Dedifferentiated amniotic fluid mesenchymal stem cell (primary cell): ENCODE data around the gene CCR5.
"Not testable (repeated sequence)": the region's sequence is repeated elsewhere in the genome, so short reads cannot be mapped to it uniquely, and the experiment has no call there.

Experiments used
- DNase-seq: peaks from one replicate; pipeline ENCODE4 v3.0.0-alpha.2; 2016; ENCODE audit errors: extremely low spot score

CCR5 gene

DNA sequence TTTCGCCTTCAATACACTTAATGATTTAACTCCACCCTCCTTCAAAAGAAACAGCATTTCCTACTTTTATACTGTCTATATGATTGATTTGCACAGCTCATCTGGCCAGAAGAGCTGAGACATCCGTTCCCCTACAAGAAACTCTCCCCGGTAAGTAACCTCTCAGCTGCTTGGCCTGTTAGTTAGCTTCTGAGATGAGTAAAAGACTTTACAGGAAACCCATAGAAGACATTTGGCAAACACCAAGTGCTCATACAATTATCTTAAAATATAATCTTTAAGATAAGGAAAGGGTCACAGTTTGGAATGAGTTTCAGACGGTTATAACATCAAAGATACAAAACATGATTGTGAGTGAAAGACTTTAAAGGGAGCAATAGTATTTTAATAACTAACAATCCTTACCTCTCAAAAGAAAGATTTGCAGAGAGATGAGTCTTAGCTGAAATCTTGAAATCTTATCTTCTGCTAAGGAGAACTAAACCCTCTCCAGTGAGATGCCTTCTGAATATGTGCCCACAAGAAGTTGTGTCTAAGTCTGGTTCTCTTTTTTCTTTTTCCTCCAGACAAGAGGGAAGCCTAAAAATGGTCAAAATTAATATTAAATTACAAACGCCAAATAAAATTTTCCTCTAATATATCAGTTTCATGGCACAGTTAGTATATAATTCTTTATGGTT is at the start of gene CCR5:
Gene CCR5, plus strand, starts transcription at position 108 of the 680 bp plus-strand sequence. CDS start 1,957 bp downstream, outside the sequence.
- DNase-seq: no peak

DNA sequence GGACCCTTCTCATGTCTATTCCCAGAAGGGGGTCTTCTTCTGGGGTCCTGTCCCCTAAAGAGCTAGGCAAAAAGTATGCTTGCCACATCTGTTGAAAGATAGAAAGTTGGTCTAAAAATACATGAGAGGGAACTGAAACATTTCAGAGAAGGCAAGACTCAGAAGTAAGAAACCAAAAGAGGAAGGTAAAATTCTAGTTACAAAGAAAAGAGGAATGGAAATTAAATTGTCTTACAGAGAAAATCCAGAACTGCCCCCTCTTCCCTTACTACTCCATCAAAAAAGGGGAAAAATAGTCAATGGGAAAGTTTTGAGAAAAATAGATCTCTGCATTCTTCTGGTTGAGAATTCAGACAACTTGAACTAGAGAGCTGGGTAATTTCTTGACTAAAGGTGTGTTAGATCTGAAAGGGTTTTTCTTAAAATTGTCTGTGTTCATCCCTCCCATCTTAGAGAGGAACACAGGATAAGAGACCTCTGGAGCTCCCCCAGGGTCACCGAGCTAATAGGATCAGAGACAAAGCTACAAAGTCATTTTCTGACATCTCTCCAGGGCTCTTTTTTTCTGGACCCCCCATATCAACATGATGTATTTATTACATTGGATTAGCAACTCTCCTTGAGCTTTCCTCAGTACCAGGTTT is 49.2 kb upstream of the CCR5 start:
- no peak for DNase-seq

DNA sequence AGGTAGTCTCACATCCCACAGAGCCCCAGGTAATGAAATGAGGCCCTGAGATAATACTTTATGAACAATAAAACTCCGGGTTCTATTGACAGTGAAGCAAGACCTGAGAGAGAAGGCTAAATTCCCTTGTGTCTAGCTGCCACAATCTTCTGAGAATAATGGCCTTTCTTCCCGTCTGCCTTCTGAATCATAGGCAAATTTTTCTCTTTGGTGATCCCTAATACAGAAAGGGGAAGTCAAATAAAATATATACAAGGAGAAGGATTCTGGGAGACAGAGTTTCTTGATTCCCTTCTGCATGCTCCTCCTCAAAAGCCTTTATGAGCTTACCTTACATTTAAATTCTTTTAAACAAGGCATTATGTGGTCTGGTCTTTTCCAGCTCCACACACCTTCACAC is 46.7 kb upstream of the CCR5 start:
- DNase-seq: no peak

DNA sequence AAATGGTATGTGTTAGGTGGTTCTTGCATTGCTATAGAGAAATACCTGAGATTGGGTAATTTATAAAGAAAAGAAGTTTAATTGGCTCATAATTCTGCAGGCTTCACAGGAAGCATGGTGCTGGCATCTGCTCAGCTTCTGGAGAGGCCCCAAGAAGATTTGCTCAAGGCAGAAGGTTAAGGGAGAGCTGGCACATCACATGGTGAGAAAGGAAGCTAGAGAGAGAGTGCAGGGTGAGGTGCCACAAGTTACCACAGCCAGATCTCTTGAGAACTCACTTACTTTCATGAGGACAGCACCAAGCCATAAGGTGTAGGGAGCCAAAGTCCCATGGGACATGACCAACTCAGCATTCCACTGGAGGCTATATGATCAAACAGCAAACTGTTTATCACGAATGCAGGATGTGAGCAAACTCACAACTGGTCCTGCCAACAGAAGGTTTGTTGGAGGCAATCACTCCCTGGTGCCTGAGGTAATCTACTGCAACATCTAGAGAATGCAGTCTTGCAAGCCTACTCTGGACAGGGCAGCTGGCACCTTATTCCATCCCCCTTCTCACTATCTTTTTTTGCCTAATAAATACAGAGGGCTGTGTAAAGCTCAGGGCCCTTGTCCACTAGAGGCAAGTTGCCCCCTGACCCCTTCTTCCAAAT is 45.0 kb upstream of the CCR5 start:
- no peak for DNase-seq

DNA sequence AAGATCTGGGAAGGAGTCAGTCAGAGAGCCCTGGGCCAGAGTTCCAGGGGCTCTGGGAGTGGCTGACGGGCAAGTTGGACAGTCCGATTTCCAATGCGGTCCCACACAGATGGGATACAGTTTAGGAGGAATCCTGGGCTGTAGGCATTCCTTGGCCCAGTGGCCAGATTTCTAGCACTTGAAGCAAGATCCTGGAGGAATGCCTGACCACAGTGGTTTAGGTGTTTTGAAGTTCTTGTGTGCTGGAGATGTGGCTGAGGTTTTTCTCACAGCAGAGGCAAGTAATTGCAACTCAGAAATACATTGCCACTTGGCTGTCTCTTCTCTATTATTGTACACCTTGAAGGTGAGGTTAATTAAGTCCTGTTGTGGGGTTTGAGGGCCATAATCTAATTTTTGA is 40.1 kb upstream of the CCR5 start:
- not testable (repeated sequence) for DNase-seq

DNA sequence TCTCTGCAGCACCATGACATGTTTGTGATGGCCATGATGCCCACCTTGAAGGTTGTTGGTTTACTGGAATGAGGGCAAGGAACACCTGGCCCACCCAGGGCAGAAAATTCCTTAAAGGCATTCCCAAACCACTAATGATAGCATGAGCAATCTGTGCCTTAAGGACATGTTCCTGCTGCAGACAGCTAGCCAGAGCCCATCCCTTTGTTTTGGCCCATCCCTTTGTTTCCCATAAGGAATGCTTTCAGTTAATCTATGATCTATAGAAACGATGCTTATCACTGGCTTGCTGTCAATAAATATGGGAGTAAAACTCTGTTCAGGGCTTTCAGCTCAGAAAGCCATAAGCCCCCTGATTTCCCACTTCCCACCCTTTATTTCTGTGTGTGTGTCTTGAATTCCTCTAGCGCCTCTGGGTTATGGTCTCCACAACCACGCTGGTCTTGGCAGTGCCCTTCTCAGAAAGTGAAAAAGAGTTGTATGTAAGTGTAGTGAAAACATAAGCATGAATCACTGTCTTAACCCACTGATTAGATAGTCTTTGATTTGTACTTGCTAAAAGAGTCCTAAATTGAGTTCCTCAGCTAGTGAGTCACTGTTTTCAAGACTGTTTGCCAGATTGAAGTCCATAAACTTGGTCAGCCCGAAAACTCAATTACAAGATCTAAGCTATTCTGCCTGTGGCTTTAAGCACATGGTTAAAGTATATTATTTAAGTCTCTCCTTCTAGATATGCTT is 35.8 kb upstream of the CCR5 start:
- no peak for DNase-seq

DNA sequence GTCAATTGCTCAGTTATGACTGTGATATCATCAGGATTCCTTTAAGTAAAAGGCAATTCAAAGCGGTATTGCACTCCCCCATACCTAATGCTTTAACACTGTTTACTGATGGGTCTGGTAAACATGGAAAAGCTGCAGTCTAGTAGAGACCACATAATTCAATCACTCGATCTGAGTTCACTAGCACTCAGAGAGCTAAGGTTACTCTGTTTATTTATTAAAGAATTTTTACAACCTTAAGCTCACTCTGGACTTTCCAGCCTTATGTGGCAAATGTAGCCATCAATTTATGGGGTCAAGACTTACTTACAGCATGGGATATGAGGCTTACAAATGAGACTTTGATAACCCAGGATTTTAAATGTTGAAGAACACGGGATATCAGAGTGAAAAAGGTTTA is 35.2 kb upstream of the CCR5 start:
- DNase-seq: no peak

DNA sequence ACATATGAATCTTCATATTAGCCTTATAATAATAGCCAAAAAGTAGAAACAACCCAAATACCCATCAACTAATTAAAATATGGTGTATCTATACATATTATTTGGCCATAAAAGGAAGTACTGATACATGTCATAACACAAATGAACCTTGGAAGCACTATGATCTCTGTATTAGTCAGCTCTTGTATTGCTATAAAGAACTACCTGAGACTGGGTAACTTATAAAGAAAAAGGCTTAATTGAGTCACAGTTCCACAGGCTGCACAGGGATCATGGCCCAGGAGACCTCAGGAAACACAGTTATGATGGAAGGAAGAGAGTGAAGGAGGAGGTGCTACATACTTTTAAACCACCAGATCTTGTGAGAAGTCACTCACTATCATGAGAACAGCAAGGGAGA is 32.8 kb upstream of the CCR5 start:
- DNase-seq: no peak

DNA sequence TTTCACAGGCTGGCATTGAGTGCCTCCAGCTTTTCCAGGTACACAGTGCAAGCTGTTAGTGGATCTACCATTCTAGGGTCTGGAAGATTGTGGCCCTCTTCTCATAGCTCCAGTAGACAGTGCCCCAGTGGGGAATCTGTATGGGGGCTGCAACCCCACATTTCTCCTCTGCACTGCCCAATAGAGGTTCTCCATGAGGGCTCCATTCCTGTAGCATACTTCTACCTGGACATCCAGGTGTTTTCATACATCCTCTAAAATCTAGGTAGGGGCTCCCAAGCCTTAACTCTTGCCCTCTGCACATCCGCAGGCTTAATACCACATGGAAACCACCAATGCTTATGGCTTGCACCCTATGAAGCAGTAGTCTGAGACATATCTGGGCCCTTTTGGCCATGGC is 31.9 kb upstream of the CCR5 start:
- no peak for DNase-seq

DNA sequence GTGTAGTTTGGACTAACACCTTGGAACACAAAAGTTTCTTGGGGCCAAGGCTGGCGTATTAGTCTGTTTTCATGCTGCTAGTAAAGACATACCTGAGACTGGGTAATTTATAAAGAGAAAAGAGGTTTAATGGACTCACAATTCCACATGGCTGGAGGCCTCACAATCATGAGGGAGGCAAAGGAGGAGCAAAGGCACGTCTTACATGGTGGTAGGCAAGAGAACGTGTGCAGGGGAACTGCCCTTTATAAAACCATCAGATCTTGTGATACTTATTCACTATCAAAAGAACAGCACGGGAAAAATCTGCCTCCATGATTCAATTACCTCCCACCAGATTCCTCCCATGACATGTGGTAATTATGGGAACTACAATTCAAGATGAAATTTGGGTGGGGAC is 26.3 kb upstream of the CCR5 start:
- DNase-seq: no peak

DNA sequence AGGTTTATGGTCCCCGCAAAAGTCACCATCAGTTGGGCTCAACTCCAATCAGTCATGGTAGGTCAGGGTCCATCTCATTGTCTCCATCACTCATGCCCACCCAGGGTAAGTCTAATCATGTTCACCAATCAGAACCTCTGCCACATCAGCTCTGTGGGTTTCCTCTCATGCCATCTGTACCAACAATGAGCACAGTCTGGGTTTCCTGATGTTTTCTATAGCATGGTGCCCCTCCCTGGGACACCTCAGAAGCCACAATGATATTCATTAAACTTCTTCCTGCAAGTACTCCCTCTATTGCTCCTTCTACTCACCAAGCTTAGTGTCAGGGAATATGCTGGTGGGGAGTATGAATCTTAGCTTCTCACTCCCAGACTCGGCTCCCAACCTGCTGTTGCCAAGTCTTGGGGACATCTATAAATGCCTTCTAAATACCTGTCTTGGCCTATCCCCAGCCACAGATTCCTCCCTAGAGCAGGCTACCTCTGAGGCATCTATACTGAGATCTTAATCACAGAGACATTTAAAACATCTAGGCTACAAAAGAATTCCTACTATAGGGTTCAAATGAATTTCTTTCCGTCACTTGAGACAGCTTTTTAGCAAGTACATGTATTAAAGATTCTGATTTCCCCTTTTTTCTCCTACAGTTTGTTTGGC is 21.8 kb upstream of the CCR5 start:
- no peak for DNase-seq

DNA sequence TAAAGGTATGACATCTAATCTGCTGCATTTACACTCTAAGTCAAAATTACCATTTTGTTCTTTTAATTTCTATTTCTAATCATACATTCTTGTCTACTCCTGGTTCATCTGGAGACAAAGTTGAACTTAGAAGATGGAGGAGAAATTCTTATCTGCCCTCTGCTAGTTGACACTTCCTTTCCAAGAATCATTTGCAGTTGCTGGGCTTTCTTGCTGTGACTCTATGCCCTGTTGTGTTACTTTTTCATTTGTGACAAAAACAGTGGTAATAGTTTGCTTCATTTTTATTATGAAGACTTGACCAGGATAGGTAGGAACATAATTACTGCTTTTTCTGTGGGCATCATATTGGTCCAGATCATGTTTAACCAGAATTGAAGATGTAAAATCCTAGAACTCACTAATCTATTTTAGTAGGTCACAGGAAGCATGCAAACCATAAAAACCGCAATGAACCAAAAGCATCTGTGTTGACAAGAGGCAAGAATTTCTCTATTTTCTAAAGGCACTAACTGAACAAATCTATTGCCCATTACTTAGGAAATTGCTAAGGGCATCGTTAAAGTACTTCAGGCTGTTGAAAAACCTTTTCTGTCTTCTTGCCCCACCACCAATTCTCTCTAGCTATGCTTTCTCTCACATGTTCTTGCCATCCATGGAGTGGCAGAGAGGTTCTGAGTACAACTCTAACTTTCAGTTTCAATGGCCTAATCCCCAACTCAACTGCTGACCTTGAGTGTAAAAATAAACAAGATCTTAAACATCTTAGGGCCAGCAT is 21.1 kb upstream of the CCR5 start:
- no peak for DNase-seq

DNA sequence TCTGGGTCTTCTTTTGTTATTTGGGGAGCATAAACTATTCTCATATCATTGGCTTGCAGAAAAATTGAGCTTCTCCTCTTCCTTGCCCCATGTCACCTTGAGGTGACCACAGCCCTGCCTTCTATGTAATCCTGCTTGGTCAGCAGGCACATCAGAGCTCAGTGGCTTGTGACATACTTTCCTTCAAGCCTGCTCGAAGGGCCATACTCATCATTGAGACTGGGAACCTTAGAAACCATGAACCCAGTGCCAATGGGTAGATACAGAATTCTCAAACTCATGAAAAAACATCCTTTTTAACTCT is 20.5 kb upstream of the CCR5 start:
- DNase-seq: no peak

DNA sequence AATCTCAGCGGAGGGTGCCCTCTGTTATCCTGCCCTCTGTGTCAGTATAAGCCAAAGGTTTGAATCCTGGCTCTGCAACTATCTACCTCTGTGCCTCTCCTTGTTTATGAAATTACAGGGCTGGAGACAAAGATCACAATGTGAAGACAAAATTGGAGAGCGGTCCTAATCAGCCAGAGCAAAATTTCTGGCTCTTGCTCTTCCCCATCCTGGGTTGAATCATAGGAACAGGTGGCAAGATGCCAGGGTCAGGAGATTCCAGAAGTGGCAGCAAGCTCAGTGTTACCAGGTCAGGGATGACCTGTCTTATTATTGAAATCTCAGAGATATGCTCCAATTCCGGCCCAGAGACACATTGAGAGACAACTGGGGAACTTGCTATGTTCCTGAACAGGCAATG is 19.1 kb upstream of the CCR5 start:
- no peak for DNase-seq

DNA sequence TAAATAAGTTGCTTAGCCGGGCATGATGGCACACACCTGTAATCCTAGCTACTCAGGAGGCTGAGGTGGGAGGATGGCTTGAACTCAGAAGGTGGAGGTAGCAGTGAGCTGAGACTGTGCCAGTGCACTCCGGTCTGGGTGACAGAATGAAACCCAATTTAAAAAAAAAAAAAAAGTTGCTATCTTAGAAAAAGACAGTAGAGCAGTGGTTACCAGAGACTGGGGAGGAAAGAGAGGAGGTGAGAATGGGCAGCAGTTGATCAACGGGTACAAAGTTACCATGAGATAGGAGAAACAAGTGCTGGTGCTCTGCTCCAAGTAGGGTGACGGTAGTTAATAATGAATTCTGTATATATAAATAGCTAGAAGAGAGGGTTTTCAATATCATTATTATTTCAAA is 17.7 kb upstream of the CCR5 start:
- no peak for DNase-seq

DNA sequence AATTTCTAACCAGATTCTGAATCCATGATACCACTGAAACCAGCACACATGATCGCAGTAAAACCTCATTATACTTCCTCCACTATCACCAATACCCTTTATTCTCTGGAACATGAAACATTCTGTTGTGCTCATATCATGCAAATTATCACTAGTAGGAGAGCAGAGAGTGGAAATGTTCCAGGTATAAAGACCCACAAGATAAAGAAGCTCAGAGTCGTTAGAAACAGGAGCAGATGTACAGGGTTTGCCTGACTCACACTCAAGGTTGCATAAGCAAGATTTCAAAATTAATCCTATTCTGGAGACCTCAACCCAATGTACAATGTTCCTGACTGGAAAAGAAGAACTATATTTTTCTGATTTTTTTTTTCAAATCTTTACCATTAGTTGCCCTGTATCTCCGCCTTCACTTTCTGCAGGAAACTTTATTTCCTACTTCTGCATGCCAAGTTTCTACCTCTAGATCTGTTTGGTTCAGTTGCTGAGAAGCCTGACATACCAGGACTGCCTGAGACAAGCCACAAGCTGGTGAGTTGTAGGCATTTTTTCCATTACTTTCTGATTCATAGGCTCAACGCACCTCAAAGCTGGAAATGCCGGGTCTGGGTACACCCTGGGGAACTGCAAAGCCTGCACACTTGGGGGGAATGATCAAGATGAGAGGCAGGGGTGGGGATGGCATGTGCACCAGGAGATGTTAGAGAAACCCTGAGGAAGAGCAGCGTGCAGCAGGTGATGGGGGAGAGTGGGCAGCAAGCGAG is 16.9 kb upstream of the CCR5 start, which contains the start of gene CCR2:
Gene CCR2, plus strand, starts transcription at position 465 of the 764 bp plus-strand sequence. CDS start 3,417 bp downstream, outside the sequence.
- no peak for DNase-seq

DNA sequence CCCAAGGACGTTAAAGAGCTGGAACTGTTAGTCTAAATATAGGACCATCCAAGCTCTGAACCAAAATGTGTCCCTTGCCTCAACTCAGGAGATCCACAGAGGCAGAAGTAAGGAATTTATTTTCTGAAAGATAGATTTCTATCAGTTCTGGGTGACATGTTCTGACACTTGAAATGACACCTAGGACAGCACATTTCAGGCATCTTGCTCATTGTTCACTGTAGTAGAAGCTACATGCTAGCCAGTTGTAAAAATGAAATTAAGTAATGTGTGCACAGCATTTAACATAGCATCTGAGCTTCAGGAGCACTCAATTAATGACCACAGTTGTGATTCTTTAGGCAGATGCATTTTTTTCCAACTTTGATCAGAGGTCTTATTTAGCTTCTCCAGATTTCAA is 16.3 kb upstream of the CCR5 start:
- DNase-seq: no peak

DNA sequence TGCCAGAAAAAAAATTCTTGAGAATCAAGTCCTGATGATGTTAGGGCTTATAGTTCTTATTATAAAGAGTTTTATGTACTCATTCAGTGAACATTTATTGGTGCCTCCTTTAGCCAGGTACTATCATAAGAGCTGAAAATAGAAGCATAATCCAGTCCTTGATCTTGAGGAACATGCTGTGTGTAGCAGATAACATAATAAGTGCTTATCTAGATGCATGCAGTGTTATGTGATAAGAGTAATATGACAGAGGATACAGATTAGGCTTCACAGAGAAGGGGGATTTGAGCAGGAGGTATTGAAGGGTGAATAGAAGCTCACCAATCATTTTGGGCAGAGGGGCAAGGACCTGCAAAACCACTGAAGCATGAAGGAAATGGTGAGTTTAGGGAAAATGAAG is 15.8 kb upstream of the CCR5 start:
- DNase-seq: no peak

DNA sequence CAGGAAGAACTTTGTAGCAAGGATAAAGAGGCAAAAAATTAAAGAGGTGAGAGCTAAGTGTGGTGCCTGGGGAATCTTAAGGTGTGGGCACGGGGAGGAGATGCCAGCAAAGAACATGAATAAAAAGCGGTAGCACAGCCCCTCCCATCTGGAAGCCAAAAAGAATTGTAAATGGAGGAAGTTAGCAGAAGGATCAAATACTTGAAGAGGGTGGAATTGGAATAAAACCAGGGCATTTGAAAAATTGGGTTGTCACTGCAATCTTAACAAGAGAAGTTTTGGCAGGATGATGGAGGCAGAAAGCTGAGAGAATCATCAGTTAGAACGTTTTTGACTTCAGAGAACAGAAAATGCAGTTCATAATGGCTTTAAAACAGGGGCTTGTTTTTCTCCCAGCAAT is 14.5 kb upstream of the CCR5 start:
- no peak for DNase-seq

DNA sequence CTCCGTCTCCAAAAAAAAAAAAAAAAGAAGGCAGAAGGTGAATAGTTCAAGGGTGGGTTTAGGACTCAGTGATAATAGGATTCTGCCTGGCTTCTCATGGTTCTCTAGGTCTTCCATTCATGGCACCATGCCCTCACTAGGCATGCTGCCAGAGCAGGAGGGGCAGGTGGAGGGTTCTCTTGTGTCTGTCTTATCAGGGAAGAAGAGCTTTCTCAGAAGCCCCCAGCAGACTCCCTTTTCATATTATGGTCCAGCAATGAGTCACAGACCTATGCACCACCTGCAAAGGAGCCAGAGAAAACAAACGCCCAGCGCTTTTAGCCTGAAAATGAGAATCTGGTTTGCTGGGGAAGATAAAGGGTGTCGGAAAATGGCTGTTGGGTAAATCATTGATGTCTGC is 13.8 kb upstream of the CCR5 start:
- DNase-seq: no peak

DNA sequence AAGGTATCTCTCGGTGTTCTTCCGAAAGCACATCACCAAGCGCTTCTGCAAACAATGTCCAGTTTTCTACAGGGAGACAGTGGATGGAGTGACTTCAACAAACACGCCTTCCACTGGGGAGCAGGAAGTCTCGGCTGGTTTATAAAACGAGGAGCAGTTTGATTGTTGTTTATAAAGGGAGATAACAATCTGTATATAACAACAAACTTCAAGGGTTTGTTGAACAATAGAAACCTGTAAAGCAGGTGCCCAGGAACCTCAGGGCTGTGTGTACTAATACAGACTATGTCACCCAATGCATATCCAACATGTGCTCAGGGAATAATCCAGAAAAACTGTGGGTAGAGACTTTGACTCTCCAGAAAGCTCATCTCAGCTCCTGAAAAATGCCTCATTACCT is 12.3 kb upstream of the CCR5 start:
- no peak for DNase-seq
